ENCODE data around the gene DNPEP.

DNPEP gene

DNA sequence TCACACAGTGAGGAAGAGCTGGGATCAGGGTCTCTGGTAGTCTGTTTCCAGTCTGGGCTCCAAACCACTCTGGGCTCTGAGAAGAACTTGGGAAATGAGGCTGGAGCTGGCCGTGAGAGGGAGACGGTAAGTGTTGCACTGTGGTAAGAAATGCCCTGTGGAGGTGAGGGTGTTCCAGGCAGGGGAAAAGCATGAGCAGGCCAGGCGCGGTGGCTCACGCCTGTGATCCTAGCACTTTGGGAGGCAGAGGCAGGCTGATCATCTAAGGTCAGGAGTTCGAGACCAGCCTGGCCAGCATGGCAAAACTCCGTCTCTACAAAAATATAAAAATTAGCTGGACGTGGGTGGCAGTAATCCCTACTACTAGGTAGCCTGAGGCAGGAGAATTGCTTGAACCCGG, 16.1 kb upstream of the DNPEP start:
- TF ChIP-seq, protein P1, sequence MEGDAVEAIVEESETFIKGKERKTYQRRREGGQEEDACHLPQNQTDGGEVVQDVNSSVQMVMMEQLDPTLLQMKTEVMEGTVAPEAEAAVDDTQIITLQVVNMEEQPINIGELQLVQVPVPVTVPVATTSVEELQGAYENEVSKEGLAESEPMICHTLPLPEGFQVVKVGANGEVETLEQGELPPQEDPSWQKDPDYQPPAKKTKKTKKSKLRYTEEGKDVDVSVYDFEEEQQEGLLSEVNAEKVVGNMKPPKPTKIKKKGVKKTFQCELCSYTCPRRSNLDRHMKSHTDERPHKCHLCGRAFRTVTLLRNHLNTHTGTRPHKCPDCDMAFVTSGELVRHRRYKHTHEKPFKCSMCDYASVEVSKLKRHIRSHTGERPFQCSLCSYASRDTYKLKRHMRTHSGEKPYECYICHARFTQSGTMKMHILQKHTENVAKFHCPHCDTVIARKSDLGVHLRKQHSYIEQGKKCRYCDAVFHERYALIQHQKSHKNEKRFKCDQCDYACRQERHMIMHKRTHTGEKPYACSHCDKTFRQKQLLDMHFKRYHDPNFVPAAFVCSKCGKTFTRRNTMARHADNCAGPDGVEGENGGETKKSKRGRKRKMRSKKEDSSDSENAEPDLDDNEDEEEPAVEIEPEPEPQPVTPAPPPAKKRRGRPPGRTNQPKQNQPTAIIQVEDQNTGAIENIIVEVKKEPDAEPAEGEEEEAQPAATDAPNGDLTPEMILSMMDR (conservative IDR thresholded peaks at IDR 0.05; ENCODE audit: low read depth): no peak
- no peak overlapping the region for H3K27ac ChIP-seq
- CTCF ChIA-PET: interaction anchor here (0.5 to 5.4 kb wide), 8 partner anchors 38 to 317 kb away, joined by 3 to 96 read pairs (median 4); no protein-coding TSS in a partner anchor
- POLR2A ChIA-PET (ENCODE audit: low non-redundant PET): interaction anchor here (1.0 kb wide), 2 partner anchors 15 to 118 kb away, joined by 3 read pairs; no protein-coding TSS in a partner anchor
- no peak for DNase-seq (ENCODE audit: low spot score)

DNA sequence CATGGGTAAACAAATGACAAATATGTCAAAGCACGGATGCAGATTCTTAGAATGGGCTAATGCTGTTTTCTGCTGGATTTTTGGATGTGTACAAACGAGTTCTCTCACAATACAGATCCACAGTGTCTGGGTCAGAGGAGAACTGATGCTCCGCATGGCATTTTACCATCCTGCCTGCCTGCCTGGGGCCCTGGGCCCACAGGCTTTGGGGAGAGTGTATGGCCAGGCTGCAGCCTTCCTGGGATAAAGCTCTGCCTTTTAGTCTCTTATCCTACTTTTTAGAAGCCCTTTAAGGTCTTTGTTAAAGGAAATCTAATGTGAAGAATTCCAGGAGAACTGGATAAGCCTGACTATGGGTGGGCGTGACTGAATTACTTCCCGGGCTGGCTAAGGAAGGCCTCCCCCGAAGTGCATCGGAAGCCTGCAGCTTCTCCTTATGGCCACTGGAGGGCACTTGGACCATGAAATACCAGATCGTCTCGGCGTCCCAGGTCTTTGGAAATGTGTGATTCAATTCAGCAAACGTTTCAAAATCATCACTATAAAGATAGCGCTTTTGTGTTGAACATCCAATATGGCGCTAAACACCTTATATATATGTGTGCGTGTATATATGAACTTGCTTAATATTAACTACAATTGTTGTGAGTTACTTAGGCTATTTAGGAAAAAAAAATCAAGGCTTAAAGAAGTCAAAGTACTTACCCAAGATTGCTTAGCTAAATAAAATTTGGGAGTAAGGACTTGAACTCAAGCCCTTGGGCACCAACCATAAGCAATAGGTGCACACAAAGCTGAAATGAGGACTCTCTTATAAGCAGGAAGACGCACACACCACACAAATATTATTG, 15.2 kb upstream of the DNPEP start:
- POLR2A ChIA-PET (ENCODE audit: low non-redundant PET): interaction anchor here (0.7 to 1.0 kb wide), 2 partner anchors 15 to 119 kb away, joined by 3 to 6 read pairs; no protein-coding TSS in a partner anchor

DNA sequence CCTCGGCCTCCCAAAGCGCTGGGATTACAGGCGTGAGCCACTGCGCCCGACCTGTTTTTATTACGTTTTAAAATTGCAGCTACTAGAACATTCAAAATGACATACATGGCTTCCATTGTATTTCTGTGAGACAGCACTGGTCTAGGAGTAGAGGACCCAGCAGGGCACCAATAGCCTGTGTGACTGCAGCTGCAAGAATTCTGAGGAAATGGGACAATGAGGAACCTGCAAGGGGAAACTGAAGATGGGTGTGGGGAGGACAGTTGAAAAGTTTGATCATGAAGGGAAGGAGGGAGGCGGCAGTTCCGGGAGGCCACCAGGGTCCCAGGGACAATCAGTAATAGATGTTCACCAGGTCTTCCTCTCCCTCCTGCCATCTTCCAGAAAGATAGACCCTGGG, 13.9 kb upstream of the DNPEP start:
- H3K27ac ChIP-seq: no peak overlapping the region
- TF ChIP-seq, protein P1 (conservative IDR thresholded peaks at IDR 0.05; ENCODE audit: low read depth): no peak
- ChIA-PET CTCF (interaction anchor here (0.9 to 5.4 kb wide), 5 partner anchors 13 to 129 kb away, joined by 3 to 96 read pairs (median 5); a partner anchor contains a TSS), POLR2A (ENCODE audit: low non-redundant PET) (no interaction called here)
- no peak for DNase-seq (ENCODE audit: low spot score)

More for the DNA sequence above, 15.2 kb upstream of the DNPEP start:
- CTCF ChIA-PET: interaction anchor here (0.5 to 5.4 kb wide), 19 partner anchors 9 to 790 kb away, joined by 3 to 96 read pairs (median 3); a partner anchor contains a TSS
- peak; percentile 76 for DNase-seq (ENCODE audit: low spot score)
- H3K27ac ChIP-seq: no peak overlapping the region
- TF ChIP-seq, protein P1 (conservative IDR thresholded peaks at IDR 0.05; ENCODE audit: low read depth): peak; percentile 92

DNA sequence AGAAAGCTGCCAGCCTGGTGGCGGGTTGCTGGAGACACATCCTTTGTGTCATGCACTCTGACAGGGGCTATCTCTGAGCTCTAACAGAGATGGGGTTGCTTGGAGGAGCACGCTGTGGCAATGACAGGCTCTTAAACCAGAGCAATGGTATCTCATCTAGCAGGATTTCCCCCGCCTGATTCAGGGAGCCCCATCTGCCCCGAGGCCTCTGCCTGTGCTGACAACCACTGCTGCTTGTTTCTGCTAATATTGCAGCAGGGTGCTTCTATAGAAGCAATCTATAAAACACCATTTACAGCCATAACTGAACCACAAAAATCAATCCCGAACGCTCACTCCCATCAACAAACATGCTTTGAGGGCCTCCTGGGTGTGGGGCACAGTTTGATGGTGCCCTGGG, 12.8 kb upstream of the DNPEP start:
- ChIA-PET CTCF (interaction anchor here (5.4 kb wide), 1 partner anchor 130 kb away, joined by 96 read pairs; no protein-coding TSS in a partner anchor), POLR2A (ENCODE audit: low non-redundant PET) (no interaction called here)
- TF ChIP-seq, protein P1 (conservative IDR thresholded peaks at IDR 0.05; ENCODE audit: low read depth): no peak

DNA sequence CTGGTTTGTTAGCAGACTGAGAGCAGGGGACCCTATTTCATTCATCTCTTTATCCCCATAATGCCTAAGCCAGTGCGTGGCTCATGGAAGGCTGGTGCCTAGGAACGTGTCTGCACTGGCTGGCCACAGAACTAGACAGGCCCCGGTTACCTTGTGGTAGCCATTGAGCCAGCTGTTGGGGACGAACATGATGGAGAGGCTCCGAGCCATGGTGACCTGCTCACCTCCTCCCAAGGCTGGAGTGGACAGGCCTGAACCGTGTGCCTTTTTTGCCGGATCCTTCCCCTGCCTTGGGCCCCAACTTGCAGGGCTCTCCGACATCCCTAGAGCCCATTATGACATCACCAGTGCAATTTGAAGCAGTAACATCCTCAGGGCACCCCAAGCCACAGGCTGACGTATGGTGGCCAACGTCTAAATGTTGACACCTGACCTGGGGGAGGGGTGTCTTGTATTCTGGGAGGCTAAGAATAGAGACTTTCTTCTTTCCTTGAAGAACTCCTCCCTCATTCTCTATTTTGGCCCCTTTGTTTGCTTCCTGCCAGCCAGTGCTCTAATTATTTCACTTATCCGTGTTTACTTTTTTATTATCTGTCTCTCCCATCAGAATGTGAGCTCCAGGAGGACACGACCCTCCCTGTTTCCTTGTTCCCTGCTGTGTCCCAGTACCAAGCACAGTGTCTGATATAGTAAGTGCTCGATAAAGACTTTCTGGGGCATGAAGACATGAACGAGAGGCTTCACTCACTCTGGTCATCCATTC, 12.2 kb upstream of the DNPEP start:
- no peak for DNase-seq (ENCODE audit: low spot score)
- POLR2A ChIA-PET (ENCODE audit: low non-redundant PET): no interaction called here
- H3K27ac ChIP-seq: no peak overlapping the region
- TF ChIP-seq, protein P1 (conservative IDR thresholded peaks at IDR 0.05; ENCODE audit: low read depth): no peak
- CTCF ChIA-PET: interaction anchor here (1.3 to 5.4 kb wide), 2 partner anchors 130 kb away, joined by 3 to 96 read pairs; no protein-coding TSS in a partner anchor

More for the DNA sequence above, 12.8 kb upstream of the DNPEP start:
- H3K27ac ChIP-seq: no peak overlapping the region
- DNase-seq (ENCODE audit: low spot score): no peak

All from RWPE1 (cell line).